Subcutaneous abdominal adipose tissue (tissue), 5 donors: ENCODE measurements around the gene WWC1.

Experiments used
- H3K27ac ChIP-seq: one replicate; pipeline ENCODE4 v1.7.0; 2013; ENCODE audit warnings: low read depth, mild to moderate bottlenecking, inconsistent platforms, low read length, moderate library complexity
- H3K27me3 ChIP-seq, 5 donors: one replicate each; pipeline ENCODE4 v1.7.0; 2013; ENCODE audit warnings: low read length in 5 of 5, inconsistent platforms in 1 of 5; ENCODE audit not compliant: control insufficient read depth in 5 of 5, insufficient read depth in 4 of 5
- H3K36me3 ChIP-seq, 5 donors: one replicate each; pipeline ENCODE4 v1.7.0; 2013; ENCODE audit warnings: low read length in 5 of 5; ENCODE audit not compliant: control insufficient read depth in 5 of 5, insufficient read depth in 5 of 5
- H3K4me1 ChIP-seq, 5 donors: one replicate each; pipeline ENCODE4 v1.7.0; 2013; ENCODE audit warnings: low read length in 5 of 5, mild to moderate bottlenecking in 3 of 5, moderate library complexity in 1 of 5; ENCODE audit not compliant: control insufficient read depth in 5 of 5, insufficient read depth in 5 of 5
- H3K4me3 ChIP-seq, 5 donors: one replicate each; pipeline ENCODE4 v1.7.0; 2013; ENCODE audit warnings: low read length in 5 of 5, low read depth in 1 of 5
- H3K9ac ChIP-seq, 5 donors: one replicate each; pipeline ENCODE4 v1.7.0; 2013; ENCODE audit warnings: low read length in 5 of 5, mild to moderate bottlenecking in 4 of 5, moderate library complexity in 3 of 5
- H3K9me3 ChIP-seq, 5 donors: one replicate each; pipeline ENCODE4 v1.7.0; 2013; ENCODE audit warnings: low read length in 5 of 5; ENCODE audit not compliant: control insufficient read depth in 5 of 5
- donor health status: healthy.
- donor health status: healthy.
- donor health status: healthy.
- donor health status: healthy.
- donor health status: healthy.

WWC1 gene

GRCh38 chr5:168467755-168468330 lies 176.4 kb downstream of the WWC1 start:
- no peak overlapping the region for H3K9ac ChIP-seq
- H3K4me3 ChIP-seq: no peak overlapping the region
- H3K4me1 ChIP-seq: peaks cover 0 to 2% (median 0%) of the 10 kb centered on the region in 5 donors
- peaks cover 0 to 2% (median 0%) of the 10 kb centered on the region in 5 donors for H3K36me3 ChIP-seq
- peaks cover 0 to 2% (median 0%) of the 10 kb centered on the region in 5 donors for H3K27me3 ChIP-seq
- no peak overlapping the region for H3K27ac ChIP-seq
- no peaks in the 10 kb centered on the region for H3K9me3 ChIP-seq

DNA sequence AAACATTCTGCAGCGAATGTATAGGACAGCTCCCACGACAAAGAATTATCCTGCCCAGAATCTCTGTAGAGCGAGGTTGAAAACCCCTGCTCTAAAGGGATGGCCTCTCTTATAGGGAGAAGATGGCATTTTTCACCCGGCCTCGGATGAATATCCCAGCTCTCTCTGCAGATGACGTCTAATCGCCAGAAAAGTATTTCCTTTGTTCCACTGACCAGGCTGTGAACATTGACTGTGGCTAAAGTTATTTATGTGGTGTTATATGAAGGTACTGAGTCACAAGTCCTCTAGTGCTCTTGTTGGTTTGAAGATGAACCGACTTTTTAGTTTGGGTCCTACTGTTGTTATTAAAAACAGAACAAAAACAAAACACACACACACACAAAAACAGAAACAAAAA lies 177.4 kb downstream of the WWC1 start:
- H3K36me3 ChIP-seq: peaks cover 0 to 2% (median 0%) of the 10 kb centered on the region in 5 donors
- H3K4me3 ChIP-seq: no peak overlapping the region
- H3K4me1 ChIP-seq: peaks cover 0 to 2% (median 0%) of the 10 kb centered on the region in 5 donors
- H3K27ac ChIP-seq: no peak overlapping the region
- H3K9me3 ChIP-seq: no peaks in the 10 kb centered on the region
- no peak overlapping the region for H3K9ac ChIP-seq
- peaks cover 0 to 2% (median 0%) of the 10 kb centered on the region in 5 donors for H3K27me3 ChIP-seq

DNA sequence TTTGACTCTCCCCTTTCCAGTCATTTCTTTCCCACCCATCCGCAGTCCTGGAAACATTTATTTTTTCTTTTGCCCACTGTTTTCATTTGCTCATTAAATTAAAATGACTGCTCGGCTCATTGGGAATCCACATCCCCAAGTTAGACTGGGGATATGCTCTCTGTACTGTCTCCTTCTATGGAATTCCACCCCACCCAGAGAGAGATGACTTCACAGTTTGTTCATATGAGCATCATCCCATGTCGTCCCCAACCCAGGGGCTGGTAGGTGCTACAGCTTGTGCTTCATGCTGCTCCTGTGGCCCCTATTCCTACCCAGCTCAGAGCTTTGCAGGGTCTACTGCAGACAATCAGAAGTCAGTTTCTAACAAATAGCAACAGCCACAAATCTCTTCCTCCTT lies 178.4 kb downstream of the WWC1 start:
- H3K4me3 ChIP-seq: no peak overlapping the region
- no peak overlapping the region for H3K27ac ChIP-seq
- no peaks in the 10 kb centered on the region for H3K9me3 ChIP-seq
- no peak overlapping the region for H3K9ac ChIP-seq
- H3K36me3 ChIP-seq: peaks cover 0 to 2% (median 0%) of the 10 kb centered on the region in 5 donors
- peaks cover 0 to 2% (median 0%) of the 10 kb centered on the region in 5 donors for H3K27me3 ChIP-seq
- peaks cover 0 to 2% (median 0%) of the 10 kb centered on the region in 5 donors for H3K4me1 ChIP-seq

DNA sequence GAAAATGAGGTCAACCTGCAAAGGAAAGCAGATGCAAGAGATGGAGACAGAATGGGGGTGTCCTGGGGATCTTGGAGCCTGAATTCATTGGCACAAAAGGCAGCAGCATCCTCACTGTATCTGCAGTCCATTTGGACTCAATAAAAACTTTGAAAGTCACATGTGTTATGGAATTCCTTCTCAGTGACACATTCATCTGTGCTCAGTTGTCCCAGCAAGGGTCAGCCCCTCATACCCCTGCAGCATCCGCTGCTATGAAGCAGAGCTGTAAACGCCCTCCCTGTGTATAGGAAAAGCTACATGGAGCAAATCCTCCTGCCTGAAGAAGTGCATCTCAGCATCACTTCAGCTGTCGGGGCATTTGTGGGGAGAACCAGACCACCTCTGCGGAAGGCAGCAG lies 180.3 kb downstream of the WWC1 start:
- Histone ChIP-seq H3K4me3 (no peak overlapping the region), H3K27me3 (peaks cover 0 to 2% (median 0%) of the 10 kb centered on the region in 5 donors), H3K27ac (no peak overlapping the region), H3K9me3 (no peaks in the 10 kb centered on the region), H3K36me3 (peaks cover 0 to 2% (median 0%) of the 10 kb centered on the region in 5 donors), H3K4me1 (peaks cover 0 to 2% (median 0%) of the 10 kb centered on the region in 5 donors), H3K9ac (no peak overlapping the region)

GRCh38 chr5:168472329-168472728 lies 180.9 kb downstream of the WWC1 start:
- Histone ChIP-seq H3K27ac (no peak overlapping the region), H3K4me1 (peaks cover 0 to 2% (median 0%) of the 10 kb centered on the region in 5 donors), H3K9me3 (no peaks in the 10 kb centered on the region), H3K4me3 (no peak overlapping the region), H3K27me3 (peaks cover 0 to under 1% (median 0%) of the 10 kb centered on the region in 5 donors), H3K9ac (no peak overlapping the region), H3K36me3 (peaks cover 0 to 2% (median 0%) of the 10 kb centered on the region in 5 donors)

GRCh38 chr5:168474319-168474718 lies 182.9 kb downstream of the WWC1 start:
- Histone ChIP-seq H3K27me3 (no peaks in the 10 kb centered on the region), H3K27ac (no peak overlapping the region), H3K4me3 (no peak overlapping the region), H3K9me3 (no peaks in the 10 kb centered on the region), H3K9ac (no peak overlapping the region), H3K36me3 (no peaks in the 10 kb centered on the region), H3K4me1 (peaks cover 0 to 2% (median 0%) of the 10 kb centered on the region in 5 donors)

DNA sequence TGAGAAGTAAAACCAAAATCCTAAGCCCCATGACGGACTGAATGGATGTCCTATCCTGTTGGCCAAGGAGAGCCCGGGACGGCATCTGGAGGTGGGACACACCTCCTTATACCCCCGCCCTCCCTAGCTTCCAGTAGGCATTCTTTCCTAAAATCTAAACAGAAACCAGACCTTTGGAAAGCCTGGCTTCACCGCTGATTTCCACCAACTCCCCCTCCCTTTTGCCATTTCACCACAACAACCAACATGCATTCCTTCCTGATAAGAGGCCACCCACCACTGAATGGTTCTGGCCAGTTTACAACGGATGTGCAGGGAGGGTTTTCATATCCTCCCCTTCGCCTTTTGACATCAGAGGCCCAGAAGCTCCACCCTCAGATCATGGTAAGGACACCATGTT lies 185.6 kb downstream of the WWC1 start:
- H3K27ac ChIP-seq: no peak overlapping the region
- no peak overlapping the region for H3K9ac ChIP-seq
- no peak overlapping the region for H3K4me3 ChIP-seq
- no peaks in the 10 kb centered on the region for H3K27me3 ChIP-seq
- no peaks in the 10 kb centered on the region for H3K9me3 ChIP-seq
- H3K36me3 ChIP-seq: no peaks in the 10 kb centered on the region
- peaks cover 0 to 2% (median 0%) of the 10 kb centered on the region in 5 donors for H3K4me1 ChIP-seq

- Histone ChIP-seq H3K9me3 (no peaks in the 10 kb centered on the region), H3K4me1 (no peaks in the 10 kb centered on the region), H3K9ac (no peak overlapping the region), H3K27ac (no peak overlapping the region), H3K4me3 (no peak overlapping the region), H3K27me3 (peaks cover 0 to 3% (median 0%) of the 10 kb centered on the region in 5 donors), H3K36me3 (no peaks in the 10 kb centered on the region)
These were observed 187.7 kb downstream of the WWC1 start for GRCh38 chr5:168479166-168479565.

GRCh38 chr5:168480601-168481000 lies 189.2 kb downstream of the WWC1 start:
- no peaks in the 10 kb centered on the region for H3K4me1 ChIP-seq
- peaks cover 0 to 3% (median 0%) of the 10 kb centered on the region in 5 donors for H3K27me3 ChIP-seq
- no peak overlapping the region for H3K9ac ChIP-seq

DNA sequence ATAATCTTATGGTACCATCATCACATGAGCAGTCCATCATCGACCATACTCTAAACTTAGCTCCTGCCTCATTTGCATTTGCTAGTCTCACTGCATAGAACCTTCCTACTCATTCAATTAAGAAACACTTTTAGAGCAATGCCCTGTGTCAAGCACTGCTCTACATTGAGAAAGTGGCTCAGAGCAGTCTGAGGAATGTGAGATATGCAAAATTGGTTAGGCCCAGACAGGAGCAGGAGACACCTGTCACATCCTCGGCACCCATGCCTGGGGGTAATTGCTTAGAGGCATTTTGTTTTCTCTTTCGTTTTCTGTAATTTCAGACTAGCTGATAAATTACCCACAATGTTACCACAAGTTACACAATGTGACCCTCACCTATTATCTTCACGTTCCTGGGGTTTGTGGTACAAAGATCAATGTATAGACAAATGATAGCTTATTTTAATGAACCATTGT lies 189.9 kb downstream of the WWC1 start:
- H3K9me3 ChIP-seq: no peaks in the 10 kb centered on the region
- H3K9ac ChIP-seq: peak overlapping the region in 1 of 5 donors; percentile 51
- no peaks in the 10 kb centered on the region for H3K36me3 ChIP-seq
- peaks cover 0 to 3% (median 0%) of the 10 kb centered on the region in 5 donors for H3K27me3 ChIP-seq
- no peak overlapping the region for H3K4me3 ChIP-seq
- peaks cover 0 to 4% (median 4%) of the 10 kb centered on the region in 5 donors for H3K4me1 ChIP-seq
- no peak overlapping the region for H3K27ac ChIP-seq

More at GRCh38 chr5:168480601-168481000, 189.2 kb downstream of the WWC1 start:
- Histone ChIP-seq H3K9me3 (no peaks in the 10 kb centered on the region), H3K36me3 (no peaks in the 10 kb centered on the region), H3K27ac (no peak overlapping the region), H3K4me3 (no peak overlapping the region)
